HG02642 (cell line): ENCODE measurements around the gene OR8H3.
"Not testable (repeated sequence)": the region's sequence is repeated elsewhere in the genome, so short reads cannot be mapped to it uniquely, and the experiment has no call there.

Experiments used
- ATAC-seq: cut with Tn5 transposase; IDR thresholded peaks from one replicate; pipeline ENCODE4 v1.9.1; 2021; ENCODE audit warnings: mild to moderate bottlenecking; ENCODE audit not compliant: unreplicated experiment, poor library complexity

The OR8H3 gene

GRCh38 chr11:56122073-56122472 lies at the start of gene OR8H3:
OR8H3 (plus strand) TSS chr11:56122373; CDS start chr11:56122373, 0 bp downstream.
- ATAC-seq: no peak

- no peak for ATAC-seq
These were observed 32.5 kb upstream of the OR8H3 start for GRCh38 chr11:56089697-56090096.

- no peak for ATAC-seq
These were observed 29.2 kb upstream of the OR8H3 start, which contains the start of gene OR8I2 for GRCh38 chr11:56093008-56093407. OR8I2 (plus strand) TSS chr11:56093308; CDS start chr11:56093308, 0 bp downstream.

DNA sequence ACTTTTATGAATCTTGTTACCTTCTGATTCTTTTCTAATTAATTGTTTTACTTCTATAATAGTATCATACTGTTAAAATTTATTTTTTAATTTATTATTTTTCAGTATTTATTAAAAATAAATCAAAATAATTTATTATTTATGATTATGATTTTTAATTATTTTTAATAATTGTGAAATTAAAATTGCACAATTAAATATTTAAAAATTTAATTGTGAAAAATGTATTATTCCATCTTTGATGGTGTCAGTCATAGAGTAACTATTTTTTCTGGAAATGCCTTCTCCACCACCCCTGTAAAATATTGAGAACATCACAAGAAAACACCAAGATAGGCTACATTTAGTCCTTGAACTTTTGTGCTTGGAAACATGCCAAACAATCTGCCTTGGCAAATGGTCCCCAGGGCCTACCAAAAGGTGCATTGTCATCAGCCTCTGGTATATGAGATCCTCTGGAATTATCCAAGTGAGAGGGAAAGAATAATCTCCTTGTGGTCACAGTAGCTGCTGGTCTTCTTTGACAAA lies 18.9 kb upstream of the OR8H3 start, which contains the start of gene OR8H2:
Gene OR8H2 (plus strand): TSS at position 478 of the 528 bp plus-strand sequence. CDS start 1,356 bp downstream, outside the sequence.
- ATAC-seq: no peak

DNA sequence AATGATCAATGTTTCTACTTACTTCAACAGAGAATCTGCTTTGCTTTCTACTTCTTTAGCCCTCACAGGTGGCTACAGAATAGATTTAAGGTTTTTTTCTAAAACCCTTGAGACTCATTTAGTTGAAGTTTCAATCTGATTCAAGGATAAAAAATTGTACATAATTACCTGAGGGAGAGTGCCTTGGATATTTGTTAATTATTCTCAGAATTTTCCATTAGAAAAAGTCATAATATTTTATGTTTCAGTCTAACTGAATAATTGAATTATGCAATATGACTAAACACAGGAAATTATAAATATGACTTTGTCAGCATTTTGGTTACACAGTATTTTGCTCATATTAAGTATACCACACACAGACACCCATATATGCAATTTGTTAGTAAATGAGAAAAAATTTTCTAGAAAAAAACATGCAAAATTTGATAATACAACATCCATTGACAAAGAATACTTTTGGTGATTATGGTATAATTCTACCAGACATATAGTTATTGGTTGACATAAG lies 18.0 kb downstream of the OR8H3 start, which contains the start of gene OR8J3:
Gene OR8J3 (minus strand): TSS at position 51 of the 511 bp plus-strand sequence. CDS start 2,483 bp downstream, outside the sequence.
- no peak for ATAC-seq

DNA sequence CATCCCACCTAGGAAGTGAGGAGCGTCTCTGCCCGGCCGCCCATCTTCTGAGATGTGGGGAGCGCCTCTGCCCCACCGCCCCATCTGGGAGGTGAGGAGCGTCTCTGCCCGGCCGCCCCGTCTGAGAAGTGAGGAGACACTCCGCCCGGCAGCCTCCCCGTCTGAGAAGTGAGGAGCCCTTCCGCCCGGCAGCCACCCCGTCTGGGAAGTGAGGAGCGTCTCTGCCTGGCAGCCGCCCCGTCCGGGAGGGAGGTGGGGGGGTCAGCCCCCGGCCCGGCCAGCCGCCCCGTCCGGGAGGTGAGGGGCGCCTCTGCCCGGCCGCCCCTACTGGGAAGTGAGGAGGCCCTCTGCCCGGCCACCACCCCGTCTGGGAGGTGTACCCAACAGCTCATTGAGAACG lies 21.5 kb downstream of the OR8H3 start:
- ATAC-seq: not testable (repeated sequence)

- no peak for ATAC-seq
These were observed 29.2 kb downstream of the OR8H3 start for GRCh38 chr11:56151376-56151775.

DNA sequence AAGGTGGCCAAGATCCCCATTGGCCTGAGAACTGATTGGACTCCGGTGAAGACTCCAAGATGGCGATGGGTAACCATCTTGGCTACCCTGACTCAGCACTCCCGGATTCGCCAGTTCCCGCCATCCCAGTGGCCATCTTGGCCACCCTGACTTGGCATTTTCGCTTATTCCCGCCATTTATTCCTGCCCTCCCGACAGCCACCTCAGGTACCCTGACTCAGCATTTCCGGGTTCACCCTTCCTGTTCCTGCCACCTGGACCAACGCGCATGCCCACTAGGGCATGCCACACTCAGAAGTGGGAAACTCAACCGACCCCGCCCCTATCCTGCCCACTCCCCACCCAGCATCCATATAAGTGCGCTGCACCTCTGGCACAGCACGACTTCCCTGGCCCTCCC lies 30.2 kb downstream of the OR8H3 start:
- ATAC-seq: no peak

- ATAC-seq: no peak
These were observed 38.0 kb downstream of the OR8H3 start, which contains the start of gene OR8K5 for GRCh38 chr11:56160217-56160616. OR8K5 (minus strand) TSS chr11:56160317; CDS start chr11:56160317, 0 bp downstream.

DNA sequence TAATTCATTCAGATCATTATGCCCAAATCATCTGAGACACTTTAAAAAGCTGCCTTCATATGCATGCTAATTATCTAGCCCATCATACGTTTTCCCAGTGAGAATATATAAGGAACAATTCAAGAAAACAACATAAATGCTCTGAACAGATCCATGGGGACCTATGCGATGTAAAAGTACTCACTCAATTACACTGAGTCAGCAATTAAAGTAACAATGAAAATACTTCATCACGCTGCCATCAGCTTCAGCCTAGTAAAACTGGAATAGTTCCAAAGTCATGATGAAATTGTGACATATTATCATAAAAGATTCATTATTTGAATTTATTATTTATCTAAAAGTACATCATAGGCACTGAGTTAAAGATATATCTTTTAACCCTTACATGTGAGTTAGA lies 41.6 kb downstream of the OR8H3 start:
- no peak for ATAC-seq

- ATAC-seq: no peak
These were observed 50.2 kb downstream of the OR8H3 start for GRCh38 chr11:56172256-56172830.
